SU-DHL-6 (cell line): ENCODE measurements around the gene CLEC4E.

Experiments used
- H2AFZ ChIP-seq: fragments of 200-600 bp; sonication (generic); 2 replicates; pipeline ENCODE4 v1.6.1; 2014; ENCODE audit warnings: low read depth, mild to moderate bottlenecking, moderate library complexity, mixed read lengths, antibody characterized with exemption, low read length; ENCODE audit not compliant: severe bottlenecking
- H3F3A ChIP-seq: fragments of 200-600 bp; shearing (Covaris generic); 2 replicates; pipeline ENCODE4 v1.6.0; 2016; ENCODE audit warnings: antibody characterized with exemption, mild to moderate bottlenecking; ENCODE audit not compliant: insufficient read depth
- H3K27ac ChIP-seq: fragments of 200-600 bp; sonication (generic); 2 replicates; pipeline ENCODE4 v1.5.1; 2016; ENCODE audit warnings: low read depth, mild to moderate bottlenecking, low read length, moderate library complexity, mixed read lengths
- H3K27me3 ChIP-seq: fragments of 200-600 bp; sonication (generic), shearing (Covaris generic); 2 replicates; pipeline ENCODE4 v1.6.0; 2014; ENCODE audit warnings: mild to moderate bottlenecking, low read length
- H3K36me3 ChIP-seq: fragments of 200-600 bp; sonication (generic); 2 replicates; pipeline ENCODE4 v1.6.1; 2014; ENCODE audit warnings: mild to moderate bottlenecking, low read length, mixed read lengths
- H3K4me2 ChIP-seq: fragments of 300-600, 200-600 bp; shearing (Covaris generic), sonication (generic); 2 replicates; pipeline ENCODE4 v1.6.0; 2014; ENCODE audit warnings: low read length, low read depth, mild to moderate bottlenecking; ENCODE audit not compliant: poor library complexity, severe bottlenecking
- H3K4me3 ChIP-seq: fragments of 200-600 bp; sonication (generic); 2 replicates; pipeline ENCODE4 v1.5.1; 2014; ENCODE audit warnings: antibody characterized with exemption, low read length, mild to moderate bottlenecking, mixed read lengths; ENCODE audit not compliant: insufficient read depth, poor library complexity, severe bottlenecking
- H3K79me2 ChIP-seq: fragments of 200-600 bp; sonication (generic); 2 replicates; pipeline ENCODE4 v1.6.1; 2014; ENCODE audit warnings: mild to moderate bottlenecking, low read length, moderate library complexity; ENCODE audit not compliant: insufficient read depth
- H3K9ac ChIP-seq: fragments of 200-600 bp; sonication (generic); 2 replicates; pipeline ENCODE4 v1.7.0; 2014; ENCODE audit warnings: mild to moderate bottlenecking, low read length
- H3K9me2 ChIP-seq: fragments of 200-600 bp; sonication (generic); replicated peaks from 2 replicates; pipeline ENCODE4 v1.6.1; 2014; ENCODE audit warnings: low read length; ENCODE audit not compliant: insufficient read depth
- H3K9me3 ChIP-seq: fragments of 200-600 bp; sonication (generic); 2 replicates; pipeline ENCODE4 v1.6.1; 2014; ENCODE audit warnings: low read length, mixed read lengths; ENCODE audit not compliant: insufficient read depth
- H4K20me1 ChIP-seq: fragments of 200-600 bp; sonication (generic); 2 replicates; pipeline ENCODE4 v1.6.1; 2014; ENCODE audit warnings: low read depth, mild to moderate bottlenecking, antibody characterized with exemption, low read length, moderate library complexity, mixed read lengths
- EZH2phosphoT487 ChIP-seq: fragments of 200-600 bp; sonication (generic), shearing (Covaris generic); conservative IDR thresholded peaks from 2 replicates; pipeline ENCODE4 v1.6.1; 2018; ENCODE audit warnings: mild to moderate bottlenecking, antibody characterized with exemption, low read length, moderate library complexity, mixed read lengths
- TF ChIP-seq, protein P1 (sequence below): fragments of 200-600 bp; sonication (generic); IDR thresholded peaks from one replicate; pipeline ENCODE4 v1.5.1; 2017; ENCODE audit warnings: antibody characterized with exemption, mild to moderate bottlenecking, low read length, moderate library complexity; ENCODE audit not compliant: insufficient read depth, poor library complexity, severe bottlenecking

The CLEC4E gene

GRCh38 chr12:8513256-8513655 is 27.4 kb downstream of the CLEC4E start, which contains the start of gene CLEC4D:
Gene CLEC4D (plus strand): TSS chr12:8513503. CDS start chr12:8513733, 230 bp downstream.
- Histone ChIP-seq H3K9me2 (no peaks in the 10 kb centered on the region), H3K36me3 (no peaks in the 10 kb centered on the region), H4K20me1 (no peaks in the 10 kb centered on the region; the same call in 1 of the 2 replicates), H3F3A (no peaks in the 10 kb centered on the region), H2AFZ (no peak within 1 kb of the TSS), H3K79me2 (no peaks in the 10 kb centered on the region), H3K9ac (no peak within 1 kb of the TSS), H3K4me3 (no peak within 1 kb of the TSS), H3K27me3 (no peaks in the 10 kb centered on the region), H3K9me3 (no peaks in the 10 kb centered on the region), H3K4me2 (no peak within 1 kb of the TSS), H3K27ac (no peak within 1 kb of the TSS)
- TF ChIP-seq, protein P1, sequence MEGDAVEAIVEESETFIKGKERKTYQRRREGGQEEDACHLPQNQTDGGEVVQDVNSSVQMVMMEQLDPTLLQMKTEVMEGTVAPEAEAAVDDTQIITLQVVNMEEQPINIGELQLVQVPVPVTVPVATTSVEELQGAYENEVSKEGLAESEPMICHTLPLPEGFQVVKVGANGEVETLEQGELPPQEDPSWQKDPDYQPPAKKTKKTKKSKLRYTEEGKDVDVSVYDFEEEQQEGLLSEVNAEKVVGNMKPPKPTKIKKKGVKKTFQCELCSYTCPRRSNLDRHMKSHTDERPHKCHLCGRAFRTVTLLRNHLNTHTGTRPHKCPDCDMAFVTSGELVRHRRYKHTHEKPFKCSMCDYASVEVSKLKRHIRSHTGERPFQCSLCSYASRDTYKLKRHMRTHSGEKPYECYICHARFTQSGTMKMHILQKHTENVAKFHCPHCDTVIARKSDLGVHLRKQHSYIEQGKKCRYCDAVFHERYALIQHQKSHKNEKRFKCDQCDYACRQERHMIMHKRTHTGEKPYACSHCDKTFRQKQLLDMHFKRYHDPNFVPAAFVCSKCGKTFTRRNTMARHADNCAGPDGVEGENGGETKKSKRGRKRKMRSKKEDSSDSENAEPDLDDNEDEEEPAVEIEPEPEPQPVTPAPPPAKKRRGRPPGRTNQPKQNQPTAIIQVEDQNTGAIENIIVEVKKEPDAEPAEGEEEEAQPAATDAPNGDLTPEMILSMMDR = no peak
- no peak for TF ChIP-seq EZH2phosphoT487

DNA sequence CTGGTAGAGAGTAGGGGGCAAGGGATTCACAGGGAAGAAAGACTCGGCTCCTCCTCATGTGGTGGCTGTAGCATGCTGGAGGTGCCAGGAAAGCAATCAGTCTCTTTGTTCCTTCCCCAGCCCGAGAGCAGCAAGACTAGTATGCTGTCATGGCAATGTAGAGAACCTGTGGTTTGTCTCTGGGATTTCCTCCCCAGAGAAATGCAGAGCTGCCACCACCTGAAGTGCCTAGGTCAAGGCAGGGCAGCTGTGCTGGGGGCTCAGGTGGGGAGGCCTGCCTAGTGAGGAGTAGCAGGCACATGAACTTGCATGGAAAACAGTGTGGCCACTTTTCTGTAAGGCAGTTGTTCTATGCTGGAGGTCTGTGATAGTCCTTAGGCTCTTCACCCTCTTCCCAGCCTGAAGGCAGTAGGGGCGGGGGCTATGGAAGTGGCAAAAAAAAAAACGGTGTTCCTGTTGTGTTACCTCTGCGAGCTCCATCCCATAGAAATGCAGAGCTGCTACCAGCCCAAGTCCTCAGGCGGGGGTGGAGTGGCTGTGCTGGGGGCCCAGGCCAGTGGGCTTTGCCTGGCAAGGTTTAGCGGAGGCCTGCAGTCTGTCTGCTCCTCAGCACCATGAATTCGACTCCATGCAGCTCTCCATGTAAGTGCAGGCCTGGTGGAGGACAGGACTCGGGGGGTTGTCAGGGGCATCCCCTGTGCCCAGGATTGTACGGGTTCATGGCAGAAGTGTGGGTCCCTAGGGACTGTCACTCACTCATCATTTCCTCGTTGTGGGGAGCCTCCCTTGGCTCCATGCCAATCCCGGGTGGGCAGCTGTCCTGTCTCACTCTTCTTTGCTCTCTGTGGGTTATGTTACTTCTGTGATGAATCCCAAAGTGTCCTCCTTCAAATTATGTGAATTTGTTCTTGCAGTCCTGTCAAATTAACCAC is 31.5 kb downstream of the CLEC4E start:
- Histone ChIP-seq H3K4me3 (no peak overlapping the region), H3K27me3 (no peaks in the 10 kb centered on the region), H4K20me1 (no peaks in the 10 kb centered on the region), H3K36me3 (no peaks in the 10 kb centered on the region), H3F3A (no peaks in the 10 kb centered on the region), H3K9ac (no peak overlapping the region), H3K9me2 (no peaks in the 10 kb centered on the region), H3K27ac (no peak overlapping the region), H3K9me3 (no peaks in the 10 kb centered on the region), H3K79me2 (no peaks in the 10 kb centered on the region), H3K4me2 (no peak overlapping the region), H2AFZ (no peak overlapping the region)
- TF ChIP-seq EZH2phosphoT487 = no peak
- TF ChIP-seq, protein P1 = no peak

DNA sequence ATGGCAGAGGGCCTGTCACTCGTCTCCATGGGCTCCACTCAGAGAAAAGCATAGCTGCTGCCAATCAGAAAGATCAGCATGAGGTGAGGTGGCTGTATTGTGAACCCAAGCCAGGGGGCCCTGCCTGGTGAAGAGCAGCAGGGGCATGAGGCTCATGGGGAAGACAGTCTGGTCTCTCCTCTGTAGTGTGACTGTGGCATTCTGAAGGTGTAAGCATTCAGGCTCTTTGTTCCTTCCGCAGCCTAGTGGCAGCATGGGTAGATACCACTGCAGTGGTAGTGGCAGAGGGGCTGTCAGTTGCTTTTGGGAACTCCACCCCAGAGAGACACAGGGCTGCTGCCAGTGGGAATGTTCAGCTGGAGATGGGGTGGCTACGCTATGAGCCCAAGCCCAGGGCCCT is 32.5 kb downstream of the CLEC4E start:
- Histone ChIP-seq H3K27ac (no peak overlapping the region), H3K9me3 (no peaks in the 10 kb centered on the region), H3K4me3 (no peak overlapping the region), H3K36me3 (no peaks in the 10 kb centered on the region), H3K79me2 (no peaks in the 10 kb centered on the region), H3K27me3 (no peaks in the 10 kb centered on the region), H3F3A (no peaks in the 10 kb centered on the region), H3K9ac (no peak overlapping the region), H2AFZ (no peak overlapping the region), H3K9me2 (no peaks in the 10 kb centered on the region), H3K4me2 (no peak overlapping the region), H4K20me1 (no peaks in the 10 kb centered on the region)
- TF ChIP-seq, protein P1 = no peak
- no peak for TF ChIP-seq EZH2phosphoT487
